ENCODE measurements around the gene DLGAP1.

- TF ChIP-seq GTF2I (CRISPR knock-in tag; conservative IDR thresholded peaks at IDR 0.05) (no peak), CTCF (IDR thresholded peaks at IDR 0.05) (no peak), JUN (CRISPR knock-in tag; IDR thresholded peaks at IDR 0.05) (no peak), PRDM15 (CRISPR knock-in tag; IDR thresholded peaks at IDR 0.05) (no peak), NFE2L1 (CRISPR knock-in tag; IDR thresholded peaks at IDR 0.05) (no peak), ZNF232 (CRISPR knock-in tag; IDR thresholded peaks at IDR 0.05) (no peak)
These were observed 677.4 kb downstream of the DLGAP1 start for GRCh38 chr18:3777719-3778118.

Data from WTC11 (cell line).